UCSD-AML1 (cell line): ENCODE data around the gene LRRC14B.
A peak's percentile ranks its signal among the peaks of the same experiment; 100 is the strongest.
"Not testable (repeated sequence)": the region's sequence is repeated elsewhere in the genome, so short reads cannot be mapped to it uniquely, and the experiment has no call there.

Experiments used
- DNase-seq: peaks from one replicate; lab custom pipeline; 2025; ENCODE audit not compliant: unreplicated experiment; lab: John Stamatoyannopoulos, UW

Gene LRRC14B

DNA sequence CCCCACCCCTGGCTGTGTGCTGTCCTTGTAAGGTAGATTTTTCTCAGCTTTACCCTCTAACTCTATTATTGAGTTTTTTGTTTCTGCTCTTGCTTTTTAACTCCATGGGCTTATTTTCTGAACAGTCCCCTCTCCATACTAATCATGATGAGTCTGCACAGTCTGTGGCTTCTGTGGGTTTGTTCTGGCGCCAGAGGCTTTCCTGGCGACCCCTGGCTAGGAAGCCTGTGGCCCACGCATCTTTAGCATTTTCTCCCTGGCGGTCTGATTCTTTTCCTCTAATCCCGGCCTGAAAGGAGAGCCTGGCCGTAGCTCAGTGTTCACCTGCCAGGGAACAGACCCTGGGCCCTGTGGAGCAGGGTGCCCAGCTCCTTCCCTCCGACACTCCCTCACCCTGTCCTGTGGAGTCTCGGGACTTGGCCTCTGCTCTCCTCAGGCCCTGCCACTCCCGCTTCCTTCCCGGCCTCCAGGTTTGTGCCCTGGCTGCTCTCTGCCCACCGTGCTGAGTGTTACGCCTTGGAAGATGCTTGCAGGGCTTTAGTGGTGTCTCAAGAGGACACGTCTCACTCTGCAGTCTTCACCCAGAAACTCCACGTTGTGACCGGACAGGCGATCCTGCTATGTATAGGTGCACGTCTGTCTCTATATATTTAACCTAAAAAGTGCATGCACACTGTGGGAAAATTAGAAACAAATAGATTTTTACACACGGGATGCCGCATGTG, 31.7 kb upstream of the LRRC14B start:
- peak; percentile 51 for DNase-seq

DNA sequence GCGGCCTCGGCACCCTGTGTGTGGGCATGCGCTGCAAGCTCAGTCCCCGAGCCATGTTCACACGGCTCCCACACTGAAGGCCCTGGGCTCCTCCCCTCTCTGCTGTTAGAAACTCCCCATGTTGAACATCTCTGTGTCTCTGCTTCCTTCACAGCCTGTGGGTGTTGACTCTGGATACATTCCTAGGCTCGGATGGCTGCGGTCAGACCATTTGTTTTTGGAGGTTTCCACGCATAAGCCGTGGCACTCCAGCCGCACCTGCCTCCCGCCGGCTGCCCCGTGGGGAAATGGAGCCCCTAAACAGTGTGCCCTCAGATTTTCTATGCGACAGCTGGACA, 31.2 kb upstream of the LRRC14B start:
- no peak for DNase-seq

DNA sequence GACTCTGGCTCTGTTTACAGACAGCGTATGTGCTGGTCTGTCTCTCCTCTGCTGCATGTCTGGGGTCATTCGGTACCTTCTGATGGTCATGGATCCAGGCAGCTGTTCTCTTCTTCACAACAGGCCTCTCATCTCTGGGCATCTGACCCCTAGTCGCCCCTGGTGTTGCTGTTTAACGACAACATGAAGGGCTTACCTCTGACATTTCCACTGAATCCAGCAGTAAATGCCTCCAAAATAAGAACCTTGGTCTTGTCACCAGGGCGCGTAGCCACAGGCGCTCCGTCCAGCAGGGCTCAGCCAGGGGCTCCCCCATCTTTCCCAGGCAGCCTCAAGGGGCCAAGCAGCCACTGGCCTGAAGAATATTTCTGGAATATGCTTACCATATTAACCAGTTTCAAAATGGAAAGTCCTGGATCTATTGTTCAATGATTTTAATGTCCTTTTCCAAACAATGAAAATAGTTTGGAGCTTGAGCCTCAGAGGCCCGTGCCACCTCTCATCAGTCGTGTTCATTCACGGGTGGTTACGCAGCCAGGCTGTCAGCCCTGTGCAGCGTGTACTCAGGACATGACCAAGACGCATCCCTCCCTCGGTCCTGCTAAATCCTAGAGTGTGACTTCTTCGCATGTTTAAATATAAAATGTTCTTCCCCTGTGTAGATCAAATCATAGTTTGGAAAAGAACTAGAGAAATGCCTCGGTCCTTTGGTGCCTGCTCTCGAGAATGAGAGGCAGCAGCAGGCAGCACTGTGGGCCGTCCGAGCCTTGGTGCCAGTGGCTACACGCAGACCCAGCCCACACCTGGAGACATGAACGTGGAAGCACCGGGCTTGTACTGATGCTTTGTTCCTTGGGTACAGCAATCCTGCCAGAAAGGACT, 30.1 kb upstream of the LRRC14B start:
- DNase-seq: no peak

DNA sequence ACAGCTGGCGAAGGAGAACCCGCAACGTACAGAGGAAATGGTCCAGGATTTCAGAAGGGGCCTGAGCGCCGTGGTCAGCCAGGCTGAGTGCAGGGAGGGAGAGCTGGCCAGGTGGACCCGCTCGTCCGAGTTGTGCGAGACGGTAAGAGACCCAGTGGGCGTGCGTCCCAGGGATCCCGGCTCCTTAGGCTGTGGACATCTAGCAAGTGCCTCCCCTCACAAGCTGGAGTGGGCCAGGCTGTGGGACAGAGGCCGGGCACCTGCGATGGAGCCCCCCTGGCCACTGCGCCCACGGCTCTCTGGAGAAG, 29.5 kb upstream of the LRRC14B start:
- DNase-seq: no peak

DNA sequence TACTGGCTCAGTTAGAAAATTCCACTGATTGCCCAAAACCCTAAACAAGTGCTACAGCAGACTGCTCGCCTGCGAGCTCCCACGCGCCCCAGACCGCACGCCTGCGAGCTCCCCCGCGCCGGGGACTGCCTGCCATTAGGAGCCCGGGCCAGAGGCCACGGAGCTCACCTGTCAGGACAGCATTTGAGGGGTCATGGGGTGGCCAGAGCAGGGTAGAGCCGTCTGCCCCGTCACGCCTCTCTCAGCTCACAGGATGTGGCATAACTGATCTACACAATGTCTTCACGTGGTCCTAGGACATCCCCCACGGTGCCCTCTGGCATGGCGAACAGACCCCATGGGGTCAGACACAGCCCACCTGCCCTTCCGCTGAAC, 29.1 kb upstream of the LRRC14B start:
- no peak for DNase-seq

DNA sequence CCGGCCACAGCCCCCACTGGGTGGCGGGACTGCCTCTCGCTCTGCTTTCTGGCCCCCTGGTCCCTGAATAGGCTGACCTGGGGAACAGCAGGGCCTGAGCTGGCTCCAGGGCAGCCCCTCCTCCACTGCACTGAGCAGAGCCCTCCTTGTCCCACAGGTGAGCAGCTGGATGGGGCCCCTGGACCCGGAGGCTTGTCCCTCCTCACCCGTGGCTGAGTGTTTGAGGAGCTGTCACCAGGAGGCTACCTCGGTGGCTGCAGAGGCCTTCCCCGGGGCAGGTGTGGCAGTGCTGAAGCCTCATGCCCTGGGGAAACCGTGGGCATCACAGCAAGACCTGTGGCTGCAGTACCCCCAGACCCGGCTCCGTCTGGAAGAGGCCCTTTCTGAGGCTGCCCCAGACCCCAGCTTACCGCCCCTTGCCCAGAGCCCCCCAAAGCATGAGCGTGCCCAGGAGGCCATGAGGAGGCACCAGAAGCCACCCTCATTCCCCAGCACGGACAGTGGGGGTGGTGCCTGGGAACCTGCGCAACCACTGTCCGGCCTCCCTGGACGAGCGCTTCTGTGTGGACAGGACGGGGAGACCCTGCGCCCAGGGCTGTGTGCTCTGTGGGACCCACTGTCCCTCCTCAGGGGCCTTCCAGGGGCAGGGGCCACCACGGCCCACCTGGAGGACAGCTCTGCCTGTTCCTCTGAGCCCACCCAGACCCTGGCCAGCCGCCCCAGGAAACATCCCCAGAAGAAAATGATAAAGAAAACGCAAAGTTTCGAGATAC, 28.5 kb upstream of the LRRC14B start:
- DNase-seq: no peak

DNA sequence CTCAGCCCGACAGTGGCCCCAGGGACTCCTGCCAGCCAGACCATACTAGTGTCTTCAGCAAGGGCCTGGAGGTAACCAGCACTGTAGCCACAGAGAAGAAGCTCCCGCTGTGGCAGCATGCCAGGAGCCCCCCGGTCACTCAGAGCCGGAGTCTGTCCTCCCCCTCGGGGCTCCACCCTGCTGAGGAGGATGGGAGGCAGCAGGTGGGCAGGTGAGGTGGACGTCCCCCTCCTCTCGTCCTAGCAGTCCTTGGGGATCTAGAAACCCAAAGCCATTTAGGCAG, 28.0 kb upstream of the LRRC14B start:
- no peak for DNase-seq

DNA sequence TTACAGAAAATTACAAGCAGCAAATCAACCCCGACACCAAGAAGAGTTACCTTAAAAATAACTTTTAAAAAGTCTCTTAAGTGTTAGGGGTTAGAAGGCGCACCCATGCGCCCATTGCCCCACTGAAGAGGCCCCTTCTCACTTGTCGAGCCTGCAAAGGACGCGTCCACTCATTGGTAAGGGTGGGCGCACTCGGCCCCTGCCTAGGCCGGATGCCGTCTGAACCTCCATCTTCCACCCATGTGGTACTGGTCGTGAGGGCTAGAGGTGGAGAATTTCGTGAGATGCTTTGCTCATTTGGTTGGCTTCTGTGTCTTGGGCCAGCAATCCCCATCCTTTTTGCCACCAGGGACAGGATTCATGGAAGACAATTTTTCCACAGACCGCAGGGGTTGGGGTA, 27.5 kb upstream of the LRRC14B start:
- DNase-seq: no peak

DNA sequence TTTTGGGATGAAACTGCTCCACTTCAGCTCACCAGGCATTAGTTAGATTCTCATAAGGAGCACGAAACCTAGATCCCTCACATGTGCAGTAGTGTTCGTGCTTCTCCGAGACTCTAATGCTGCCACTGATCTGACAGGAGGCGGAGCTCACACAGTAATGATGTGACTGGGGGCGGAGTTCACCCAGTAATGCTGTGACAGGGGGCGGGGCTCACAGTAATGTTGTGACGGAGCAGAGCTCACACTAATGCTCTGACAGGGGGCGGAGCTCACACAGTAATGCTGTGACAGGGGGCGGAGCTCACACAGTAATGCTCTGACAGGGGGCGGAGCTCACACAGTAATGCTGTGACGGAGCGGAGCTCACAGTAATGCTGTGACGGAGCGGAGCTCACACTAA, 27.1 kb upstream of the LRRC14B start:
- no peak for DNase-seq

DNA sequence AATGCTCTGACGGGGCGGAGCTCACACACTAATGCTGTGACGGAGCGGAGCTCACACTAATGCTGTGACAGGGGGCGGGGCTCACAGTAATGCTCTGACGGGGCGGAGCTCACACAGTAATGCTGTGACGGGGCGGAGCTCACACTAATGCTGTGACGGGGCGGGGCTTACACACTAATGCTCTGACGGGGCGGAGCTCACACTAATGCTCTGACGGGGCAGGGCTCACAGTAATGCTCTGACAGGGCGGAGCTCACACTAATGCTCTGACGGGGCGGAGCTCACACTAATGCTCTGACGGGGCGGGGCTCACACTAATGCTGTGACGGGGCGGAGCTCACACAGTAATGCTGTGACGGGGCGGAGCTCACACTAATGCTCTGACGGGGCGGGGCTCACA, 26.5 kb upstream of the LRRC14B start:
- DNase-seq: not testable (repeated sequence)

DNA sequence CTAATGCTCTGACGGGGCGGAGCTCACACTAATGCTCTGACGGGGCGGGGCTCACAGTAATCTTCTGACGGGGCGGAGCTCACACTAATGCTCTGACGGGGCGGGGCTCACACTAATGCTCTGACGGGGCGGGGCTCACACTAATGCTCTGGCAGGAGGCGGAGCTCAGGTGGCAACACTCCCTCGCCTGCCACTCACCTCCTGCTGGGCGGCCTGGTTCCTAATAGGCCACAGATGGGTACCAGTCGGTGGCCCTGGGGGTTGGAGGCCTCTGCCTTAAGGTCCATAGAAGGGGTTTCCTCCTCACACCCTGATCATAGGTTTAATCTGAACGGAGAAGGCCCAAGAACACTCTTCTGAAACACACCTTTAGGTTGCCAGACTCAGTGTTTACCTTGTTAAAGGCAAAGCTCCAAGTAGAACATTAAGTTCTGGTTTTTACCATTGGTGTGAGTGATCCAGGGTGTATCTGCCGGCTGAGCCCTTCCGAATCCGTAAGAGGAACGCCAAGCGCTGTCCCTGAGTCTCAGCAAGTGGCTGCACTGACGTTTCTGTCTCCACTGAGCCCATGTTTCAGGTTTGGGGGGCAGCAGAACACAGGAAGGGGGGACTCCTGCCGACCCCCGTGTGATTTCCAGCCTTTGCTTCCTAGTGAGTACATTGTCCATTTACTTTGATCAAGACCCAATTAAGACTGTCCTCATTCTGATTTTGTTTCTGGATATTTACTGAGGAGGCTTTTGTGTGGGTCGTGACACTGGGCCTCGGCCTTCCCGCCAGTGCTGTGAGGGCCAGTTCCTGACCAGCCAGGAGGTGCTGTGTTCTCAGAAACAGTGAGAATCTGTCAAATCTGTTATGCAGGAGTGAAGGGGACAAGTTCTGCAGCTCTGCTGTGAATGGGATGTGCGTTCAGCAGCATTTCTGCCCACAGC, 24.6 kb upstream of the LRRC14B start:
- no peak for DNase-seq

DNA sequence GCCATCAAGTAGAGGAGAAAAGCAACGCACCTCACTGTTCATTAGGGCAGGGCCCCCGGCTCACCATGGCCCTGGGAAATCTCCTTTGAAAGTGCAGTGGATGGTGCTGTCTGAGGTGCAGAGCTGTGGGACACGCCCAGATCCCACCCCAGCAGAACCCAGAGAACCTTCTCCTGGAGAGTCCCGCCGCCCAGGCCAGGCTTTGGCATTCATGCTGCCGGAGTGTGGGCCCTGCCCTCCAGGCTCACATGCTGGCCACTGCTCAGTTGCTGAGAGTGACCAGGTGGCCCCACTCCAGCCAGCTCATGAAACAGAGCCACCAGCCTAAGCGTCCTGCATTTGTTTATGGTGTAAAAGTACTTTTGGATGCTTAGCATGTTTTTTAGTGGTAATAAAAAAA, 23.8 kb upstream of the LRRC14B start:
- no peak for DNase-seq

DNA sequence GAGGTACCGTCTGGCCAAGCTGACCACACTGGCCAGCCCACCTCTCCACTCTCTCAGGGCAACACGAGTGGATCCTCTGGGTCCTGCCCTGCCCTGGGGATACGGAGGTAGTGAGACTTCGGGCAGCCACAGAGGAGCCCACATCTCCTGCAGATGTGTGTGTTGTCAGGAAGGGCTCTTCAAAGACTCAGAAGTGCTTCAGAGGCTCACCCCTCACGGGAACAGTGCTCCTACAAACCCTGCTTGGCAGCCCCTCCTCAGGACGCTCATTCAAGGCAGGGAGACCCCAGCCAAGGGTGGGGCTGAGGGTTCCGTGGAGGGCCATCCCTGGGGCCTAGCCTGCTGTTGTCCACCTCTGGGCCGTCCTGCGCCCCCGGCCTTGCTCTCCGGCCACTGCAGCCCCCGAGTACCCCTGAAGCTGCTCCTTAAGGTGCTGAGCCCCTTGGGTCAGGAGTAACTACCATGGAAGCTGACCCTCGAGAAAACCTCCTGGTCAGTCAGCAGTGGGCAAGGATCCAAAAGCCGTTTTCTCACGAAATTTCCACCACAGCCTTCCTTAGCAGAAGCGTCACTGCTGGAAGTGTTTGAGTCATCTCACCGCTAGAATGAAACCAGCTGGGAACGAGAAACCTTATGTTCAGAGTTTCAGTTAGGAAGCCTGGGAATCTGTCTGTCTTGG, 23.2 kb upstream of the LRRC14B start:
- DNase-seq: no peak

DNA sequence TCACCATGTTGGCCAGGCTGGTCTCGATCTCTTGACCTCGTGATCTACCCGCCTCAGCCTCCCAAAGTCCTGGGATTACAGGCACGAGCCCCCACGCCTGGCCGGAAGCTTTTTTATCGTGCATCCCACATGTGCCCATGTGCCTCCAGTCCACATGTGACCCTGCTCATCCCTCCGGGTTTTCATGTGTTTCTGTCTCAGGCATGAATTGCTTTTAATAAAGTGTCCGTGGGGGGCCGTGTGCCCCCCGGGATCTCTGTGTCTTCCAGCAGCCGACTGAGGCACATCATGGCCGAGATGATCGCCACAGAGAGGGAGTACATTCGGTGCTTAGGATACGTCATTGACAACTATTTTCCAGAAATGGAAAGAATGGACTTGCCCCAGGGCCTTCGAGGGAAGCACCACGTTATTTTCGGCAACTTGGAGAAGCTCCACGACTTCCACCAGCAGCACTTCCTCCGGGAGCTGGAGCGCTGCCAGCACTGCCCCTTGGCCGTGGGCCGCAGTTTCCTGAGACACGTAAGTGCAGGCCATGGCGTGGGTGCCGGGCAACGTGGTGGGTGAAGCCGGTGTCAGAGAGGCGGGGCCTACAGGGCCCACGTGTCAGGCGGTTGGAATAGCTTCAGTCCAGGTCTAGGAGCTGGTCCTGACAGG, 22.1 kb upstream of the LRRC14B start:
- DNase-seq: peak; percentile 92

DNA sequence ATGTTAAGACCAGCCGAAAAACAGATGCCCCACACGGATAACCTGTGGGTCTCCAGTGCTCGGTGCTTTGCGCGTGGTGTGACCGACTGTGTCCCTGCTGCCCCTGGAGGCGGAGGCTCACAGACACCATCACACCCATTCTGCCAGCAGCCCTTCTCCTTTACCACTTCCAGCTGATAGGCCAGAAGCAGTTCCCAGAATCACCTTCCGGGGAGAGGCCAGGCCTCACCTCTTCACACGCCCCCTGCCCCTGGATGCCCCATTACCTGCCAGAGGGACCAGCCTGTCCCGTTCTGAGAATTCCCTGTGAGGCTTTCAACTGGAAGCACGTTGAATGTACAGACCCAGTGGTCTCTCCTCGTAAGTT, 21.6 kb upstream of the LRRC14B start:
- DNase-seq: no peak

DNA sequence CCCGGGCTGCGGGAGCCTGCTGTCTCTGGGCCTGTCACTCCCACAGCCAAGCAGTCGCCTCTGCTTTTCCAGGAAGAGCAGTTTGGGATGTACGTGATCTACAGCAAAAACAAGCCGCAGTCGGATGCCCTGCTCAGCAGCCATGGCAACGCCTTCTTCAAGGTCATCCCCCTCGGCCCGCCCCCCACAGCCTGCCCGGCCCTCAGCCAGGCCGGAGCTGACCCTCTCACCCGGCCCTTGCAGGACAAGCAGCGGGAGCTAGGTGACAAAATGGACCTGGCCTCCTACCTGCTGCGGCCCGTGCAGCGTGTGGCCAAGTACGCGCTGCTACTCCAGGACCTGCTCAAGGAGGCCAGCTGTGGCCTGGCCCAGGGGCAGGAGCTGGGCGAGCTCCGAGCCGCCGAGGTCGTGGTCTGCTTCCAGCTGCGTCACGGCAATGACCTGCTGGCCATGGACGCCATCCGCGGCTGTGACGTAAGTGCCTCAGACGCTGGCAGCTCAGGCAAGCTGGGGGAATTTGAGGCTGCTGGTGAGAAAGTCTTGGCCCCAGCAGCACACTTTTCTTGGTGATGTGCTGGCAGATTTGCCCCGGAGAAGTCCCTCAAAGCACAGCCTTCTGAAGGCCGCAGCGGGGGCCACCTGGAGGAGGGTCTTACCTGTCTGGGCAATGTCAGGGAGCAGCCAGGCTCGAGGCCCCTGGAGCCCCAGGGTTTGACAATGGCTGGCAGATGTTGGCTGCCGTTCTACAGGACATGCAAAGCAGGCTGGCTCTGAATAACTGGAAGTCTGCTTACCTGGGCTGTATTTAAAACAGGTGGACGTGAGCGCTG, 20.1 kb upstream of the LRRC14B start:
- no peak for DNase-seq

DNA sequence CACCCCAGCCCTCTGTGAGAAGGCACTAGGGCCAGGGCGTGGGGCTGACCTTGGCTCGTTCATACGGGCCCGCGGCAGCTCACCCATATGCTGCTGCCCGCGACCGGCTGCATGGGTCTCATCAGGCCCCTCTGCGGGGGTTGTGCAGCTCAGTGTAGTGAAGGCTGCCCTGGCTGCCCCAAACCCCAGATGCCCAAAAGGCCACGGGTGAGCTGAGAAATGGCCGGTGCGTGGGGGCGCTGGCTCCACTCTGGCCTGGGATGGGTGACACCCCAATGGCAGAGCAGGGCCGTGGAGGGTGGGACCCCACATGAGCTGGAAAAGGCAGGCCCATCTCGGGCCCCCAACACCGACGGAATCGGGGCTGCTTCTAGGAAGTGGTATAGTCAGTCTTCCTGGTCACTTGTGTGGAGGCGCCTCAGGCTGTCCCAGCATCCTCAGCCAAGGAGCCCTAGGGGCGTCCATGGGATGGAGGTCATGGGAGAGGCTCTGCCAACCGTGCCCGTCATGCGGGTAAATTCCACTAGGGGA, 19.4 kb upstream of the LRRC14B start:
- DNase-seq: no peak

DNA sequence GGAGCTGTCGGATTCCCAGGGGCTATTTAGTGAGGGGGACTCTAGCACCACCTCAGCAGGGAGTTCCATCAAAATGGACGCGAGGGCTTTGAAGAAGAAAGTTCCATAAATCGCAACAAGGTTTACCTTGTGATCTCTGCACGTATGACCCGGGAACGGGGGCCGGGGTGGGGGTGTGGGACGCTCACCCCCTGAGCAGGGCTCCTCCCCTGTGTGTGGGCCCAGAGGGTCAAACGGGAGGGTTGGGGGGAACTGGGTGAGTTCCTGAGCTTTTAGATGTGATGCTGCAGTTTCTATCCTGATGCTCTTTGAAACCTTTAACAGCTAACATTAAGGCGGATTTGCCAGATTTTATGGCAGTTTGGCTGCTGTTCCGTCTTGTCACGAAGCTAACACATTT, 18.9 kb upstream of the LRRC14B start:
- DNase-seq: no peak

DNA sequence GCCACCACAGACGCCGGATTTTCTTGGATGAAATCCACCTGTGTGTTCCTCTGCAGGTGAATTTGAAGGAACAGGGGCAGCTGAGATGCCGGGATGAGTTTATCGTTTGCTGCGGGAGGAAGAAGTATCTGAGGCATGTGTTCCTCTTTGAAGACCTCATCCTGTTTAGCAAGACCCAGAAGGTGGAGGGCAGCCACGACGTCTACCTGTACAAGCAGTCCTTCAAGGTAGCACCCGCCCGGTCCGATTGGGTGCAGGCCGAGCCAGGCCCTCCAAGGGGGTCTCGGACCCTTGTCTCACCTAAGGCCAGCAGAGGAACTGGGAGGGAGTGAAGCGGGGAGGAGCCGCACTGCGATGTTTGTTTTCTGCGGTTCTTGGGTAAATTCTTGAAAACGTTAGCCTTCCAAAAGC, 18.4 kb upstream of the LRRC14B start:
- no peak for DNase-seq
